HG02840 (cell line): Measurements from ENCODE around the gene CREB3L2.

ENCODE experiments used
- ATAC-seq: cut with Tn5 transposase; IDR thresholded peaks from one replicate; pipeline ENCODE4 v1.9.1; 2021; ENCODE audit warnings: mild to moderate bottlenecking, moderate library complexity, moderate number of reproducible peaks; ENCODE audit not compliant: unreplicated experiment, low FRiP score

CREB3L2 gene

GRCh38 chr7:137956183-137956582 is 45.7 kb downstream of the CREB3L2 start:
- ATAC-seq: no peak

GRCh38 chr7:137954614-137955013 is 47.3 kb downstream of the CREB3L2 start:
- ATAC-seq: no peak

GRCh38 chr7:137953665-137954470 is 48.0 kb downstream of the CREB3L2 start:
- no peak for ATAC-seq

GRCh38 chr7:137953043-137953664 is 48.7 kb downstream of the CREB3L2 start:
- no peak for ATAC-seq

- ATAC-seq: no peak
Measured at GRCh38 chr7:137952426-137952805, 49.5 kb downstream of the CREB3L2 start.

GRCh38 chr7:137951700-137952425 is 50.0 kb downstream of the CREB3L2 start:
- ATAC-seq: no peak

GRCh38 chr7:137950967-137951366 is 50.9 kb downstream of the CREB3L2 start:
- ATAC-seq: no peak

GRCh38 chr7:137950263-137950621 is 51.6 kb downstream of the CREB3L2 start:
- ATAC-seq: no peak

GRCh38 chr7:137949416-137950262 is 52.2 kb downstream of the CREB3L2 start:
- ATAC-seq: no peak

GRCh38 chr7:137948845-137949330 is 53.0 kb downstream of the CREB3L2 start:
- no peak for ATAC-seq

GRCh38 chr7:137948083-137948844 is 53.6 kb downstream of the CREB3L2 start:
- no peak for ATAC-seq

- no peak for ATAC-seq
Measured at GRCh38 chr7:137947046-137947445, 54.8 kb downstream of the CREB3L2 start.

- no peak for ATAC-seq
Measured at GRCh38 chr7:137946011-137946410, 55.9 kb downstream of the CREB3L2 start.

GRCh38 chr7:137944168-137944567 is 57.7 kb downstream of the CREB3L2 start:
- no peak for ATAC-seq

GRCh38 chr7:137943132-137943551 is 58.7 kb downstream of the CREB3L2 start:
- ATAC-seq: no peak

GRCh38 chr7:137942484-137943115 is 59.3 kb downstream of the CREB3L2 start:
- no peak for ATAC-seq

- no peak for ATAC-seq
Measured at GRCh38 chr7:137940656-137941518, 61.0 kb downstream of the CREB3L2 start.

GRCh38 chr7:137940218-137940617 is 61.7 kb downstream of the CREB3L2 start:
- ATAC-seq: no peak
